ENCODE results near the gene TRAPPC5. TPM values are rescaled to one million over a fixed set of nuclear protein-coding genes. Genes with fewer than 3 reads are reported as not detected.
"Not testable (repeated sequence)": the region's sequence is repeated elsewhere in the genome, so short reads cannot be mapped to it uniquely, and the experiment has no call there.

Gene TRAPPC5
- total RNA-seq, 4 donors from 2014 or later, result 15.1 to 63.5 (median 34.4) TPM

- Histone ChIP-seq H3K4me3 (no peak overlapping the region), H3K4me1 (peaks cover 0 to 5% (median 2%) of the 10 kb centered on the region in 4 donors), H3K9me3 (no peaks in the 10 kb centered on the region), H3K36me3 (no peaks in the 10 kb centered on the region), H3K27me3 (peaks cover 3% of the 10 kb centered on the region), H3K27ac (no peak overlapping the region)
- no peak for DNase-seq
- intact Hi-C loops (cut with DNase I; ENCODE audit: low total_unique reads) (no loop called here), in situ Hi-C loops (cut with MboI; ENCODE audit: low pct_ligation_motif_present in 1 of 4, low pct_unique_long_range_greater_than_20kb in 1 of 4, low sequenced_read_pairs in 3 of 4) (no loop called here)
- TF ChIP-seq CTCF (IDR thresholded peaks at IDR 0.05) (no peak), POLR2A (IDR thresholded peaks at IDR 0.05) (no peak), POLR2AphosphoS5 (IDR thresholded peaks at IDR 0.05) (no peak), EP300 (IDR thresholded peaks at IDR 0.05; ENCODE audit: low read depth) (no peak)
- 91 to 93% methylated on average over 5 to 23 of the region's 27 CpGs for WGBS, 2 donors (ENCODE audit: low coverage in 1 of 2)
Measured at GRCh38 chr19:7642295-7643030, 38.2 kb upstream of the TRAPPC5 start.

GRCh38 chr19:7643031-7643415 lies 37.6 kb upstream of the TRAPPC5 start:
- no peaks in the 10 kb centered on the region for H3K9me3 ChIP-seq
- in situ Hi-C loops (cut with MboI; ENCODE audit: low pct_ligation_motif_present in 1 of 4, low pct_unique_long_range_greater_than_20kb in 1 of 4, low sequenced_read_pairs in 3 of 4) (no loop called here), intact Hi-C loops (cut with DNase I; ENCODE audit: low total_unique reads) (no loop called here)
- H3K27ac ChIP-seq, result no peak overlapping the region
- H3K27me3 ChIP-seq, result no peaks in the 10 kb centered on the region
- 97% methylated on average over 8 of the region's 8 CpGs; no CpG with 5 or more reads in 1 of the 2 donors for WGBS, 2 donors (ENCODE audit: low coverage in 1 of 2)
- TF ChIP-seq EP300 (IDR thresholded peaks at IDR 0.05; ENCODE audit: low read depth), result no peak
- TF ChIP-seq CTCF (IDR thresholded peaks at IDR 0.05), result no peak
- no peak for TF ChIP-seq POLR2A (IDR thresholded peaks at IDR 0.05)
- TF ChIP-seq POLR2AphosphoS5 (IDR thresholded peaks at IDR 0.05), result no peak
- peaks cover 0 to 2% (median under 1%) of the 10 kb centered on the region in 4 donors for H3K4me1 ChIP-seq
- H3K36me3 ChIP-seq, result no peaks in the 10 kb centered on the region
- DNase-seq, result no peak
- no peak overlapping the region for H3K4me3 ChIP-seq

- H3K4me1 ChIP-seq; H3K27ac ChIP-seq; H3K4me3 ChIP-seq; in situ Hi-C loops (cut with MboI; ENCODE audit: low pct_ligation_motif_present in 1 of 4, low pct_unique_long_range_greater_than_20kb in 1 of 4, low sequenced_read_pairs in 3 of 4); H3K9me3 ChIP-seq; intact Hi-C loops (cut with DNase I; ENCODE audit: low total_unique reads); H3K36me3 ChIP-seq; H3K27me3 ChIP-seq: not testable (repeated sequence)
- WGBS, 2 donors (ENCODE audit: low coverage in 1 of 2), result 31 to 59% methylated on average over 6 to 10 of the region's 10 CpGs
- DNase-seq, result peak; percentile 37
Measured at GRCh38 chr19:7643629-7644549, 36.7 kb upstream of the TRAPPC5 start.

- Histone ChIP-seq H3K9me3 (no peaks in the 10 kb centered on the region), H3K27ac (no peak overlapping the region), H3K4me3 (no peak overlapping the region), H3K36me3 (no peaks in the 10 kb centered on the region), H3K27me3 (no peaks in the 10 kb centered on the region), H3K4me1 (no peaks in the 10 kb centered on the region)
- WGBS, 2 donors (ENCODE audit: low coverage in 1 of 2), result 96% methylated on average over 19 of the region's 20 CpGs; no CpG with 5 or more reads in 1 of the 2 donors
- in situ Hi-C loops (cut with MboI; ENCODE audit: low pct_ligation_motif_present in 1 of 4, low pct_unique_long_range_greater_than_20kb in 1 of 4, low sequenced_read_pairs in 3 of 4), result no loop called here
- intact Hi-C loops (cut with DNase I; ENCODE audit: low total_unique reads), result no loop called here
- DNase-seq, result no peak
- TF ChIP-seq EP300 (IDR thresholded peaks at IDR 0.05; ENCODE audit: low read depth) (no peak), POLR2AphosphoS5 (IDR thresholded peaks at IDR 0.05) (no peak), POLR2A (IDR thresholded peaks at IDR 0.05) (no peak), CTCF (IDR thresholded peaks at IDR 0.05) (no peak)
Measured at GRCh38 chr19:7644550-7644877, 36.1 kb upstream of the TRAPPC5 start.

Measured in transverse colon (tissue), 4 donors.